Activated T-helper 1 cell treated with anti-CD3 and anti-CD28 coated beads, Interleukin-12 subunit alpha, Interleukin-12 subunit beta, Interleukin-2, Interleukin-4 antibody, amounts not matched to agents 30 ng/mL and 10 ng/mL and 1 ng/mL, durations not matched to agents 14 hours and 24 hours and 36 hours (primary cell): Measurements from ENCODE around the gene TNFSF8. TPM values are rescaled to one million over a fixed set of nuclear protein-coding genes. Genes with fewer than 3 reads are reported as not detected.

ENCODE experiments used
- DNase-seq: peaks from one replicate; pipeline ENCODE4 v3.0.0; 2021; ENCODE audit warnings: low spot score
- H3K27ac Mint-ChIP-seq: one replicate; pipeline ENCODE4 v1.8.0; 2021; ENCODE audit warnings: mild to moderate bottlenecking, mixed read lengths
- H3K27me3 Mint-ChIP-seq: one replicate; pipeline ENCODE4 v1.8.0; 2022; ENCODE audit warnings: mild to moderate bottlenecking, moderate library complexity, mixed read lengths; ENCODE audit not compliant: insufficient read depth
- H3K36me3 Mint-ChIP-seq: one replicate; pipeline ENCODE4 v1.8.0; 2021; ENCODE audit warnings: low read depth, mixed read lengths
- H3K4me1 Mint-ChIP-seq: one replicate; pipeline ENCODE4 v1.8.0; 2021; ENCODE audit warnings: low read depth, mixed read lengths
- H3K4me3 Mint-ChIP-seq: one replicate; pipeline ENCODE4 v1.8.0; 2021; ENCODE audit warnings: mild to moderate bottlenecking, moderate library complexity, mixed read lengths
- H3K9me3 Mint-ChIP-seq: one replicate; pipeline ENCODE4 v1.8.0; 2021; ENCODE audit warnings: mixed read lengths
- intact Hi-C: fragments of 100-400 bp; cut with micrococcal nuclease; formaldehyde crosslinking; loops from one replicate; pipeline ENCODE4 v1.15.1; 2024
- total RNA-seq: library from RNA; stranded (reverse); gene quantifications from 2 replicates; pipeline ENCODE4 v1.2.3, GENCODE V29; 2022

Gene TNFSF8
- total RNA-seq, 1 donor from 2014 or later = 200 TPM

GRCh38 chr9:114853071-114853855 is 77.1 kb downstream of the TNFSF8 start:
- peaks cover 17% of the 10 kb centered on the region for H3K4me1 Mint-ChIP-seq
- H3K9me3 Mint-ChIP-seq = peaks cover 17% of the 10 kb centered on the region
- H3K36me3 Mint-ChIP-seq = peaks cover 11% of the 10 kb centered on the region
- intact Hi-C loops = no loop called here
- no peak overlapping the region for H3K27ac Mint-ChIP-seq
- no peak overlapping the region for H3K4me3 Mint-ChIP-seq
- DNase-seq = no peak
- peaks cover 3% of the 10 kb centered on the region for H3K27me3 Mint-ChIP-seq

DNA sequence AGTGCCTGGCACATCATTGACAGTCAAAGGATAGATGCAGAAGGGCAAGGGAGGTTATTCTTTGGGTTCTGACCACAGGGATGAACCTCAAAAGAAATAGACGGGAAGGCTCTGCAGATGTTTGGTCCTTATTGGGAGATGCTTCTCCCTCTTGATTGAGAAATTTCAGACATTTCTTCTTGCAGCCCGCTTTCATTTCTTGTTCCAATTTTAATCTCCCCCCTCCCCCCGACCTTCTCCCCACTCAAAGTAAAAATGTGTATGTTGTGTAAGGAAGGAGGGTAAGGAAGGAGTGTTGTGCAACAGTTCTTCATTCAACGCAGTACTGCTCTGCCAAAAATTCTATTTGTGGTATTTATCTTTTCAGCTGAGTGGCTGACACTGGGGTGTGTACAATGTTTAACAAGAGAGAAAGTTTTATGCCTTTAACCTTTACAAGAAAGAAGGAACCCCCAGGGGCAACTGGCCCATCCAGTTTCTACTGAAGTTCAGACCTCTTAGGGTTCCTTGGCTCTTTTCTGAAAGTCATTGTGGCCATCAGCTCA is 78.3 kb downstream of the TNFSF8 start:
- Mint-ChIP-seq H3K27ac (no peak overlapping the region), H3K36me3 (peaks cover 11% of the 10 kb centered on the region), H3K4me1 (peaks cover 17% of the 10 kb centered on the region), H3K4me3 (no peak overlapping the region), H3K9me3 (peaks cover 17% of the 10 kb centered on the region), H3K27me3 (peaks cover 3% of the 10 kb centered on the region)
- no peak for DNase-seq
- intact Hi-C loops = no loop called here

- intact Hi-C loops = no loop called here
- no peak for DNase-seq
- H3K36me3 Mint-ChIP-seq = peaks cover 8% of the 10 kb centered on the region
- peaks cover 3% of the 10 kb centered on the region for H3K27me3 Mint-ChIP-seq
- peaks cover 13% of the 10 kb centered on the region for H3K9me3 Mint-ChIP-seq
- H3K4me1 Mint-ChIP-seq = peaks cover 11% of the 10 kb centered on the region
- no peak overlapping the region for H3K4me3 Mint-ChIP-seq
- peak overlapping the region; percentile 5 for H3K27ac Mint-ChIP-seq
Measured at GRCh38 chr9:114851306-114851705, 79.1 kb downstream of the TNFSF8 start.

Other genes with a start within 250 kb of the TNFSF8 start
- gene TEX48, start 248.4 kb downstream of the TNFSF8 start, total RNA-seq = 1.0 and 1.2 TPM in 2 replicates
- 1.4 and 1.5 TPM in 2 replicates for gene TNFSF15, start 124.6 kb downstream of the TNFSF8 start, total RNA-seq
- gene TNC, start 187.6 kb upstream of the TNFSF8 start, total RNA-seq = 0.60 and 0.61 TPM in 2 replicates